IMR-90 (cell line): ENCODE measurements around the gene PTPRK. TPM values are rescaled to one million over a fixed set of nuclear protein-coding genes. Genes with fewer than 3 reads are reported as not detected.

Experiments used
- ATAC-seq: fragments of 200-7000 bp; cut with Tn5 transposase; 2 replicates; pipeline ENCODE4 v1.9.1; 2020; ENCODE audit warnings: low read depth, mild to moderate bottlenecking, moderate library complexity
- BruUV-seq: library from RNA; stranded (reverse); fragments of 400-500 nt; replicated peaks from 2 replicates; lab custom pipeline; 2021; lab: Mats Ljungman, UMichigan
- CTCF ChIA-PET: fragments of 300-600 bp; formaldehyde crosslinking; extraction: SDS; loops from one replicate; lab custom pipeline; 2021; ENCODE audit warnings: antibody characterized with exemption; lab: Yijun Ruan, JAX
- POLR2A ChIA-PET: fragments of 300-600 bp; sonication (Branson Sonifier 250); formaldehyde crosslinking; loops from one replicate; lab custom pipeline; 2022; ENCODE audit warnings: antibody characterized with exemption; ENCODE audit not compliant: unreplicated experiment; lab: Charles Lee
- DNase-seq: peaks from one replicate; pipeline ENCODE4 v3.0.0; 2013
- H2AFZ ChIP-seq: replicated peaks from 2 replicates; pipeline ENCODE3; 2013; ENCODE audit warnings: low read length, mild to moderate bottlenecking; ENCODE audit not compliant: poor library complexity
- H2AK5ac ChIP-seq: 2 replicates; pipeline ENCODE4 v1.6.1; 2013; ENCODE audit warnings: low read depth, low read length, inconsistent platforms
- H2AK9ac ChIP-seq: replicated peaks from 2 replicates; pipeline ENCODE3; 2013; ENCODE audit warnings: mild to moderate bottlenecking, low read depth, low read length, moderate library complexity; ENCODE audit not compliant: poor library complexity
- H2BK120ac ChIP-seq: 2 replicates; pipeline ENCODE4 v1.6.1; 2013; ENCODE audit warnings: low read depth, low read length, inconsistent platforms
- H2BK15ac ChIP-seq: 3 replicates; pipeline ENCODE4 v1.6.1; 2013; ENCODE audit warnings: low read depth, low read length, inconsistent platforms
- H2BK20ac ChIP-seq: 2 replicates; pipeline ENCODE4 v1.6.1; 2013; ENCODE audit warnings: low read depth, mild to moderate bottlenecking, inconsistent platforms, low read length, moderate library complexity
- H2BK5ac ChIP-seq: 2 replicates; pipeline ENCODE4 v1.6.1; 2013; ENCODE audit warnings: mild to moderate bottlenecking, low read depth, low read length, inconsistent platforms; ENCODE audit not compliant: poor library complexity, severe bottlenecking
- H3K14ac ChIP-seq: replicated peaks from 2 replicates; pipeline ENCODE4 v1.6.1; 2013; ENCODE audit warnings: low read depth, low read length, inconsistent platforms
- H3K18ac ChIP-seq: 2 replicates; pipeline ENCODE4 v1.6.1; 2013; ENCODE audit warnings: low read depth, low read length, control low read depth
- H3K23ac ChIP-seq: 2 replicates; pipeline ENCODE4 v1.6.1; 2013; ENCODE audit warnings: low read depth, low read length, inconsistent platforms
- H3K27ac ChIP-seq: 2 replicates; pipeline ENCODE4 v1.5.1; 2013; ENCODE audit warnings: mild to moderate bottlenecking, control low read depth, low read length; ENCODE audit not compliant: insufficient read depth
- H3K27me3 ChIP-seq: 2 replicates; pipeline ENCODE4 v1.6.1; 2013; ENCODE audit warnings: low read length; ENCODE audit not compliant: control insufficient read depth, insufficient read depth
- H3K36me3 ChIP-seq: 2 replicates; pipeline ENCODE4 v1.6.1; 2013; ENCODE audit warnings: low read length, mixed read lengths; ENCODE audit not compliant: control insufficient read depth, insufficient read depth
- H3K4ac ChIP-seq: 2 replicates; pipeline ENCODE4 v1.6.1; 2013; ENCODE audit warnings: low read depth, low read length, inconsistent platforms
- H3K4me1 ChIP-seq: 2 replicates; pipeline ENCODE4 v1.6.1; 2013; ENCODE audit warnings: low read length, mixed read lengths; ENCODE audit not compliant: control insufficient read depth, insufficient read depth
- H3K4me2 ChIP-seq: 2 replicates; pipeline ENCODE4 v1.6.1; 2013; ENCODE audit warnings: low read depth, mild to moderate bottlenecking, control low read depth, low read length, moderate library complexity
- H3K4me3 ChIP-seq: 2 replicates; pipeline ENCODE4 v1.5.1; 2013; ENCODE audit warnings: low read depth, mild to moderate bottlenecking, control low read depth, low read length, moderate library complexity; ENCODE audit not compliant: insufficient read depth
- H3K56ac ChIP-seq: 2 replicates; pipeline ENCODE4 v1.6.1; 2013; ENCODE audit warnings: low read length, inconsistent platforms; ENCODE audit not compliant: insufficient read depth; ENCODE audit errors: extremely low read depth
- H3K79me1 ChIP-seq, 2 experiments: 2 replicates each; pipeline ENCODE4 v1.6.1; 2013; ENCODE audit warnings: low read length in 2 of 2, inconsistent platforms in 1 of 2, low read depth in 1 of 2
- H3K9ac ChIP-seq: 2 replicates; pipeline ENCODE4 v1.6.1; 2013; ENCODE audit warnings: low read depth, low read length, control low read depth
- H3K9me1 ChIP-seq: 2 replicates; pipeline ENCODE4 v1.6.1; 2013; ENCODE audit warnings: low read length, inconsistent platforms; ENCODE audit not compliant: insufficient read depth
- H3K9me3 ChIP-seq: 2 replicates; pipeline ENCODE4 v1.6.1; 2013; ENCODE audit warnings: low read length; ENCODE audit not compliant: control insufficient read depth, insufficient read depth
- H4K20me1 ChIP-seq: 2 replicates; pipeline ENCODE4 v1.6.1; 2013; ENCODE audit warnings: low read length, inconsistent platforms; ENCODE audit not compliant: insufficient read depth
- H4K5ac ChIP-seq: 2 replicates; pipeline ENCODE4 v1.6.1; 2013; ENCODE audit warnings: mild to moderate bottlenecking, low read depth, low read length, control low read depth
- H4K8ac ChIP-seq, 2 experiments: 2 replicates each; pipeline ENCODE4 v1.6.1; 2013; ENCODE audit warnings: low read depth in 2 of 2, low read length in 2 of 2, control low read depth in 1 of 2, inconsistent platforms in 1 of 2
- H4K91ac ChIP-seq: 2 replicates; pipeline ENCODE4 v1.6.1; 2013; ENCODE audit warnings: low read depth, low read length, inconsistent platforms; ENCODE audit not compliant: insufficient read depth
- CEBPB ChIP-seq: IDR thresholded peaks from 2 replicates; pipeline ENCODE4 v1.6.1; 2012; ENCODE audit warnings: low read depth, low read length, improper control_type of control experiment
- ELK1 ChIP-seq: fragments of 150-350 bp; IDR thresholded peaks from 2 replicates; pipeline ENCODE4 v1.6.1; 2016; ENCODE audit warnings: low read depth, mild to moderate bottlenecking, low read length, moderate library complexity, borderline replicate concordance
- FOS ChIP-seq: fragments of 150-350 bp; IDR thresholded peaks from 2 replicates; pipeline ENCODE4 v1.6.1; 2016; ENCODE audit warnings: low read depth, low read length
- MXI1 ChIP-seq: IDR thresholded peaks from 2 replicates; pipeline ENCODE4 v1.6.1; 2012; ENCODE audit warnings: low read depth, mild to moderate bottlenecking, low read length, moderate library complexity, borderline replicate concordance
- NFE2L2 ChIP-seq: fragments of 150-350 bp; IDR thresholded peaks from 2 replicates; pipeline ENCODE4 v1.6.1; 2016; ENCODE audit warnings: low read depth, mild to moderate bottlenecking, low read length
- POLR2A ChIP-seq: IDR thresholded peaks from 2 replicates; pipeline ENCODE4 v1.6.1; 2012; ENCODE audit warnings: mild to moderate bottlenecking, low read depth, low read length
- RAD21 ChIP-seq: IDR thresholded peaks from 2 replicates; pipeline ENCODE4 v1.6.1; 2012; ENCODE audit warnings: low read length, improper control_type of control experiment
- RCOR1 ChIP-seq: IDR thresholded peaks from 2 replicates; pipeline ENCODE4 v1.6.1; 2012; ENCODE audit warnings: mild to moderate bottlenecking, low read length, improper control_type of control experiment; ENCODE audit not compliant: insufficient replicate concordance
- RFX5 ChIP-seq: IDR thresholded peaks from 2 replicates; pipeline ENCODE4 v1.8.0; 2012; ENCODE audit warnings: low read depth, mild to moderate bottlenecking, low read length, moderate library complexity
- WGBS, 2 experiments: methylation state at CpG; one replicate each; pipeline versions ENCODE4 v1.1.5 to v1.1.7; 2013; ENCODE audit warnings: missing lambda C conversion rate in 2 of 2; ENCODE audit not compliant: insufficient read length in 1 of 2; ENCODE audit errors: extremely low coverage in 2 of 2; 5-methylcytosine and 5-hydroxymethylcytosine counted together
- dilution Hi-C: fragments of 300-500 bp; cut with HindIII; formaldehyde crosslinking; loops from one replicate; pipeline ENCODE4 v1.14.3; 2018; ENCODE audit warnings: low sequenced_read_pairs; ENCODE audit not compliant: unreplicated experiment
- in situ Hi-C: fragments of 300-500 bp; cut with MboI; formaldehyde crosslinking; loops from 3 replicates; pipeline ENCODE4 v1.14.3; 2019; ENCODE audit warnings: low sequenced_read_pairs, inconsistent platforms, mixed read lengths
- intact Hi-C: fragments of 100-400 bp; cut with micrococcal nuclease; formaldehyde crosslinking; loops from 2 replicates; pipeline ENCODE4 v1.10.0; 2022
- polyA plus RNA-seq, 3 experiments: library from polyadenylated mRNA; depleted of rRNA; stranded (reverse); fragments of >200 nt; gene quantifications; 2 replicates each; pipeline ENCODE4 v1.2.3, GENCODE V29; 2012; ENCODE audit warnings: low replicate concordance in 1 of 3
- total RNA-seq: library from RNA; depleted of rRNA; stranded (reverse); fragments of >200 nt; gene quantifications from 2 replicates; pipeline ENCODE4 v1.2.3, GENCODE V29; 2012

PTPRK gene
- total and polyA plus RNA-seq, 2 of the 4 experiments (the other 2 are of a cell fraction), result 18.0 to 80.8 TPM

- Histone ChIP-seq H2BK120ac (no peak overlapping the region), H4K8ac (no peak overlapping the region), H3K27ac (no peak overlapping the region), H2BK20ac (no peak overlapping the region), H2AK9ac (no peak overlapping the region), H3K9me3 (no peaks in the 10 kb centered on the region), H3K56ac (no peak overlapping the region), H3K4me3 (no peak overlapping the region), H3K4me1 (peaks cover 3% of the 10 kb centered on the region; the same call in 1 of the 2 replicates), H4K91ac (no peak overlapping the region), H3K27me3 (no peaks in the 10 kb centered on the region), H3K4me2 (no peak overlapping the region), H2BK5ac (no peak overlapping the region), H3K23ac (no peak overlapping the region), H3K4ac (no peak overlapping the region), H4K20me1 (peaks cover 21% of the 10 kb centered on the region; the same call in 1 of the 2 replicates), H3K36me3 (no peaks in the 10 kb centered on the region), H3K14ac (no peak overlapping the region), H3K9me1 (peaks cover 2% of the 10 kb centered on the region; the same call in 1 of the 2 replicates), H2AFZ (no peak overlapping the region), H3K79me1 (peaks cover 40 to 62% of the 10 kb centered on the region in 2 experiments), H4K5ac (no peak overlapping the region), H2AK5ac (no peak overlapping the region), H3K18ac (no peak overlapping the region), H2BK15ac (no peak overlapping the region), H3K9ac (no peak overlapping the region)
- in situ Hi-C loops, result no loop called here
- BruUV-seq, result no TSS peak
- intact Hi-C loops, result no loop called here
- no peak for DNase-seq
- CTCF ChIA-PET, result no interaction called here
- POLR2A ChIA-PET, result no interaction called here
- dilution Hi-C loops, result no loop called here
- no peak for ATAC-seq
- no peak for TF ChIP-seq MXI1
- no peak for TF ChIP-seq CEBPB
- no peak for TF ChIP-seq POLR2A
- TF ChIP-seq RAD21, result no peak
- TF ChIP-seq RFX5, result no peak
- no peak for TF ChIP-seq NFE2L2
- TF ChIP-seq FOS, result no peak
- no peak for TF ChIP-seq RCOR1
- TF ChIP-seq ELK1, result no peak
- WGBS, 2 experiments, result no CpG with 5 or more reads among the region's 2 CpGs
Measured at GRCh38 chr6:128479048-128479666, 41.2 kb downstream of the PTPRK start.
